Liver (tissue), 9 donors: ENCODE results near the gene ZNF320. TPM values are rescaled to one million over a fixed set of nuclear protein-coding genes. Genes with fewer than 3 reads are reported as not detected.

ENCODE experiments used
- DNase-seq: peaks from one replicate; pipeline ENCODE4 v3.0.0-alpha.2; 2017; ENCODE audit warnings: low spot score
- H3K27ac ChIP-seq, 2 donors: one replicate each; pipeline ENCODE4 v1.7.0; 2013; ENCODE audit warnings: inconsistent platforms in 2 of 2, low read length in 2 of 2, control low read depth in 1 of 2, low read depth in 1 of 2, mild to moderate bottlenecking in 1 of 2
- H3K27me3 ChIP-seq, 4 donors: one replicate each; pipeline versions ENCODE4 v1.6.1 to v1.7.0; 2013; ENCODE audit warnings: low read length in 3 of 4, inconsistent platforms in 1 of 4, mild to moderate bottlenecking in 1 of 4, moderate library complexity in 1 of 4; ENCODE audit not compliant: control insufficient read depth in 4 of 4, insufficient read depth in 4 of 4
- H3K36me3 ChIP-seq, 4 donors: one replicate each; pipeline versions ENCODE4 v1.6.1 to v1.7.0; 2013; ENCODE audit warnings: low read length in 3 of 4, mild to moderate bottlenecking in 3 of 4, low read depth in 1 of 4, moderate library complexity in 1 of 4; ENCODE audit not compliant: control insufficient read depth in 4 of 4, insufficient read depth in 3 of 4
- H3K4me1 ChIP-seq, 4 donors: one replicate each; pipeline versions ENCODE4 v1.6.1 to v1.7.0; 2013; ENCODE audit warnings: low read length in 3 of 4, mild to moderate bottlenecking in 3 of 4, moderate library complexity in 1 of 4; ENCODE audit not compliant: control insufficient read depth in 4 of 4, insufficient read depth in 4 of 4
- H3K4me3 ChIP-seq, 3 donors: one replicate each; pipeline versions ENCODE4 v1.6.1 to v1.7.0; 2013; ENCODE audit warnings: low read length in 3 of 3, control low read depth in 1 of 3, low read depth in 1 of 3, mild to moderate bottlenecking in 1 of 3
- H3K9ac ChIP-seq, 2 donors: one replicate each; pipeline ENCODE4 v1.7.0; 2013; ENCODE audit warnings: low read length in 2 of 2, mild to moderate bottlenecking in 2 of 2, moderate library complexity in 2 of 2, control low read depth in 1 of 2, low read depth in 1 of 2
- H3K9me3 ChIP-seq, 4 donors: one replicate each; pipeline versions ENCODE4 v1.6.1 to v1.7.0; 2013; ENCODE audit warnings: low read length in 3 of 4; ENCODE audit not compliant: control insufficient read depth in 4 of 4
- ATF3 ChIP-seq: IDR thresholded peaks from 2 replicates; pipeline ENCODE4 v1.6.1; 2016; ENCODE audit warnings: antibody characterized with exemption
- CTCF ChIP-seq: fragments of 150-350 bp; IDR thresholded peaks from 2 replicates; pipeline ENCODE4 v1.5.1; 2017; ENCODE audit warnings: improper control_type of control experiment, low read depth, low read length; ENCODE audit not compliant: missing input control
- EGR1 ChIP-seq, 2 donors: IDR thresholded peaks; 2 replicates each; pipeline ENCODE4 v1.6.1; 2016 to 2018; ENCODE audit warnings: antibody characterized with exemption in 2 of 2, low read depth in 2 of 2
- FOXA1 ChIP-seq: IDR thresholded peaks from 2 replicates; pipeline ENCODE4 v1.6.1; 2016; ENCODE audit warnings: antibody characterized with exemption
- FOXA2 ChIP-seq: IDR thresholded peaks from 2 replicates; pipeline ENCODE4 v1.6.1; 2016; ENCODE audit warnings: antibody characterized with exemption
- GABPA ChIP-seq, 2 donors: IDR thresholded peaks in 1 of 2; conservative IDR thresholded peaks in 1 of 2; 2 replicates each; pipeline ENCODE4 v1.6.1; 2016; ENCODE audit warnings: antibody characterized with exemption in 2 of 2, mild to moderate bottlenecking in 1 of 2, moderate library complexity in 1 of 2
- HNF4A ChIP-seq, 2 donors: conservative IDR thresholded peaks; 2 replicates each; pipeline ENCODE4 v1.6.1; 2016; ENCODE audit warnings: antibody characterized with exemption in 2 of 2, mild to moderate bottlenecking in 2 of 2
- HNF4G ChIP-seq: IDR thresholded peaks from 2 replicates; pipeline ENCODE4 v1.6.1; 2016; ENCODE audit warnings: antibody characterized with exemption
- JUND ChIP-seq, 2 donors: IDR thresholded peaks; 2 replicates each; pipeline ENCODE4 v1.6.1; 2016; ENCODE audit warnings: antibody characterized with exemption in 2 of 2
- MAX ChIP-seq: IDR thresholded peaks from 2 replicates; pipeline ENCODE4 v1.6.1; 2016; ENCODE audit warnings: antibody characterized with exemption
- NR2F2 ChIP-seq: IDR thresholded peaks from 2 replicates; pipeline ENCODE4 v1.6.1; 2016; ENCODE audit warnings: antibody characterized with exemption
- RAD21 ChIP-seq, 2 donors: IDR thresholded peaks; 2 replicates each; pipeline ENCODE4 v1.6.1; 2016; ENCODE audit warnings: antibody characterized with exemption in 2 of 2, mild to moderate bottlenecking in 2 of 2
- REST ChIP-seq: IDR thresholded peaks from 2 replicates; pipeline ENCODE4 v1.6.1; 2016; ENCODE audit warnings: antibody characterized with exemption, mild to moderate bottlenecking
- RXRA ChIP-seq, 2 donors: IDR thresholded peaks; 2 replicates each; pipeline ENCODE4 v1.6.1; 2017 to 2018; ENCODE audit warnings: antibody characterized with exemption in 2 of 2, mild to moderate bottlenecking in 1 of 2
- SP1 ChIP-seq: IDR thresholded peaks from 2 replicates; pipeline ENCODE4 v1.6.1; 2018; ENCODE audit warnings: antibody characterized with exemption, mild to moderate bottlenecking
- TAF1 ChIP-seq: conservative IDR thresholded peaks from 2 replicates; pipeline ENCODE4 v1.6.1; 2016; ENCODE audit warnings: antibody characterized with exemption, mild to moderate bottlenecking
- YY1 ChIP-seq: IDR thresholded peaks from 2 replicates; pipeline ENCODE4 v1.6.1; 2016; ENCODE audit warnings: antibody characterized with exemption, mild to moderate bottlenecking
- ZBTB33 ChIP-seq: IDR thresholded peaks from 2 replicates; pipeline ENCODE4 v1.6.1; 2016; ENCODE audit warnings: antibody characterized with exemption
- WGBS: extraction: QIAGEN DNeasy Blood & Tissue Kit; methylation state at CpG from one replicate; pipeline ENCODE4 v1.1.7; 2013; 5-methylcytosine and 5-hydroxymethylcytosine counted together
- polyA plus RNA-seq, 2 donors: library from polyadenylated mRNA; stranded (reverse) in 1 of 2; unstranded in 1 of 2; fragments of 200-250 nt in 1 of 2; fragments of >200 nt in 1 of 2; fragmentation: Nextera tagmentation in 1 of 2; extraction: Ambion mirVana in 1 of 2; gene quantifications; one replicate each; pipeline versions ENCODE4 v1.2.1 to v1.2.3, GENCODE V29; 2013 to 2015
- total RNA-seq, 2 donors: library from RNA; depleted of rRNA; stranded (reverse); fragments of >200 nt; gene quantifications; one replicate each; pipeline ENCODE4 v1.2.3, GENCODE V29; 2014
- donor health status: healthy.
- donor health status: healthy.
- donor health status: healthy.
- donor health status: healthy.
- donor health status: healthy.

Gene ZNF320
- total and polyA plus RNA-seq, 4 donors, result 0.65 to 4.6 (median 1.8) TPM

GRCh38 chr19:52896431-52897137 is 851 bp downstream of the ZNF320 start:
- DNase-seq, result no peak

GRCh38 chr19:52891336-52891735 is 6.1 kb downstream of the ZNF320 start:
- WGBS, result 54% methylated on average over 4 of the region's 4 CpGs
- Histone ChIP-seq H3K36me3 (no peaks in the 10 kb centered on the region), H3K9me3 (peaks cover 2 to 20% (median 3%) of the 10 kb centered on the region in 4 donors)
- TF ChIP-seq SP1 (no peak), ATF3 (no peak), RAD21 (IDR thresholded peaks at IDR 0.05) (no peak), EGR1 (IDR thresholded peaks at IDR 0.05; ENCODE audit: low read depth in 2 of 2) (no peak), JUND (IDR thresholded peaks at IDR 0.05) (no peak), CTCF (no peak), TAF1 (no peak), GABPA (IDR thresholded peaks at IDR 0.05 in 1 of 2, conservative IDR thresholded peaks at IDR 0.05 in 1 of 2) (no peak), NR2F2 (no peak), FOXA1 (no peak), MAX (no peak), REST (no peak), YY1 (no peak), FOXA2 (no peak), ZBTB33 (no peak), HNF4A (conservative IDR thresholded peaks at IDR 0.05) (no peak), RXRA (IDR thresholded peaks at IDR 0.05) (no peak)

More at GRCh38 chr19:52896431-52897137, 851 bp downstream of the ZNF320 start:
- 45% methylated on average over 24 of the region's 24 CpGs for WGBS
- no peaks in the 10 kb centered on the region for H3K36me3 ChIP-seq
- H3K27ac ChIP-seq, result peak overlapping the region; percentile 31 to 61
- H3K27me3 ChIP-seq, result no peaks in the 10 kb centered on the region
- TF ChIP-seq ZBTB33 (no peak), RAD21 (IDR thresholded peaks at IDR 0.05) (no peak), FOXA2 (no peak), GABPA (IDR thresholded peaks at IDR 0.05 in 1 of 2, conservative IDR thresholded peaks at IDR 0.05 in 1 of 2) (no peak), YY1 (no peak), HNF4A (conservative IDR thresholded peaks at IDR 0.05) (no peak), HNF4G (no peak), ATF3 (no peak)
- peak overlapping the region; percentile 3 to 63 (median 54) for H3K4me3 ChIP-seq
- peaks cover 1 to 9% (median 5%) of the 10 kb centered on the region in 4 donors for H3K9me3 ChIP-seq
- peaks cover 0 to 4% (median 0%) of the 10 kb centered on the region in 4 donors for H3K4me1 ChIP-seq
- H3K9ac ChIP-seq, result no peak overlapping the region

More at GRCh38 chr19:52891336-52891735, 6.1 kb downstream of the ZNF320 start:
- no peak overlapping the region for H3K9ac ChIP-seq
- no peak for DNase-seq
- no peak overlapping the region for H3K27ac ChIP-seq
- no peaks in the 10 kb centered on the region for H3K27me3 ChIP-seq
- H3K4me3 ChIP-seq, result no peak overlapping the region
- H3K4me1 ChIP-seq, result no peaks in the 10 kb centered on the region
